ENCODE measurements around the gene GPC2. TPM values are rescaled to one million over a fixed set of nuclear protein-coding genes. Genes with fewer than 3 reads are reported as not detected.
"Not testable (repeated sequence)": the region's sequence is repeated elsewhere in the genome, so short reads cannot be mapped to it uniquely, and the experiment has no call there.

Gene GPC2
- total RNA-seq, 3 donors from 2014 or later = 3.4 to 6.2 (median 5.1) TPM

GRCh38 chr7:100192969-100193368 is 15.8 kb upstream of the GPC2 start:
- intact Hi-C loops (cut with DNase I, micrococcal nuclease) = no loop called here
- DNase-seq (no peak), ATAC-seq (no peak)
- H3K4me1 ChIP-seq (ENCODE audit: low read depth) = peaks cover 2% of the 10 kb centered on the region
- H3K9me3 ChIP-seq = no peaks in the 10 kb centered on the region
- no peak overlapping the region for H3K4me3 ChIP-seq
- no peaks in the 10 kb centered on the region for H3K36me3 ChIP-seq (ENCODE audit: low read depth)
- TF ChIP-seq CTCF (IDR thresholded peaks at IDR 0.05) = no peak

DNA sequence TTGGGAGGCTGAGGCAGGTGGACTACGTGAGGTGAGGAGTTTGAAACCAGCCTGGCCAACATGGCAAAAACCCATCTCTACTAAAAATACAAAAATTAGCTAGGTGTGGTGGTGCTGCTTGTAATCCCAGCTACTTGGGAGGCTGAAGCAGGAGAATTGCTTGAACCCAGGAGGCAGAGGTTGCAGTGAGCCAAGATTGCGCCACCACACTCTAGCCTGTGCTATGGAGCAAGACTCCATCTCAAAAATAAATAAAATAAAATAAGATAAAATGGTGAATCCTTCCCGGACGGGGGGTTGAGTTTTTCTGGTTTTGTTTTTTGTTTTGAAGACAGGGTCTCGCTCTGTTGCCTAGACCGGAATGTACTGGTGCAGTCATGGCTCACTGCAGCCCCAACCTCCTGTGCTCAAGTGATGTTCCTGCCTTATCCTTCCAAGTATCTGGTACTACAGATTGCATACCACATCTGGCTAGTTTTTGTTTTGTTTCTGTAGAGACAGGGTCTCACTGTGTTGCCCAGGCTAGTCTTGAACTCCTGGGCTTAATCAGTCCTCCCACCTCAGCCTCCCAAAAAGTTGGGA is 15.2 kb upstream of the GPC2 start:
- H3K4me1 ChIP-seq (ENCODE audit: low read depth); H3K4me3 ChIP-seq; H3K36me3 ChIP-seq (ENCODE audit: low read depth); H3K9me3 ChIP-seq; intact Hi-C loops (cut with DNase I, micrococcal nuclease); DNase-seq: not testable (repeated sequence)
- ATAC-seq = peak; percentile 64

GRCh38 chr7:100191775-100192174 is 14.6 kb upstream of the GPC2 start:
- DNase-seq = no peak
- no peaks in the 10 kb centered on the region for H3K36me3 ChIP-seq (ENCODE audit: low read depth)
- ATAC-seq = peak; percentile 56
- TF ChIP-seq CTCF (IDR thresholded peaks at IDR 0.05) = no peak
- peaks cover 2% of the 10 kb centered on the region for H3K4me1 ChIP-seq (ENCODE audit: low read depth)
- H3K9me3 ChIP-seq = no peaks in the 10 kb centered on the region
- intact Hi-C loops (cut with DNase I, micrococcal nuclease) = no loop called here
- H3K4me3 ChIP-seq = no peak overlapping the region

DNA sequence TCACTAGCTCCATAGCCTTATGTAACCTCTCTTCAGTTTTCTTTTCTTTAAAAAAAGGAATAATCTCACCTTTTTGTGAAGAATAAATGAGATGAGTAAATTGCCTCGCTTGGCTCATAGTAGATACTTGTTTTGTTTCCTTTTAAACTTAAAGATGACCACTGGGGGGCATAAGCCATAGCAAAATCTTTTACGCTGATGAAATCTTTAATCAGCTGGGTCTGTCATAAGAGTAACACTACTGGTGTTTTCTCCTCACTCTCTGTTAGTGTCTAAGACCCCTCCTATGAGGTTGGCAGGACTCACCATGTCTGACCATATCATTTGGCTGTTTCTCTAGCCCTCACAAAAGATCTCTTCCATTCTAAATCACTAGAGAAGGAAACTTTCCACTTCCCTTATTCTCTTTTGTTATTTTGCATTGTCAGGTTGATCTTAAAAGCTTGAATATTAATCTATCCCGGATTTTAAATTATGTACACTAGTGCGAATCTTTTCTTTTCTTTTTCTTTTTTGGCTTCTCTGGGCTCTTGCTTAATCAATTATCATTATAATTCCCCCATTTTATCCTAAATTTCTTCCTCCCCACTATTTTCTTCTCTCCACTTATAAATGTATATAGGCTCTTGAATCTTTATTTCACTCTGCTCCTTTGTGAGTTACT is 13.0 kb upstream of the GPC2 start:
- Histone ChIP-seq H3K4me3 (no peak overlapping the region), H3K9me3 (no peaks in the 10 kb centered on the region), H3K4me1 (ENCODE audit: low read depth) (no peaks in the 10 kb centered on the region), H3K36me3 (ENCODE audit: low read depth) (no peaks in the 10 kb centered on the region)
- ATAC-seq = peak; percentile 69
- intact Hi-C loops (cut with DNase I, micrococcal nuclease) = no loop called here
- no peak for TF ChIP-seq CTCF (IDR thresholded peaks at IDR 0.05)
- no peak for DNase-seq

- no peak for ATAC-seq
- H3K36me3 ChIP-seq (ENCODE audit: low read depth) = no peaks in the 10 kb centered on the region
- H3K4me3 ChIP-seq = no peak overlapping the region
- no peak for TF ChIP-seq CTCF (IDR thresholded peaks at IDR 0.05)
- H3K4me1 ChIP-seq (ENCODE audit: low read depth) = no peaks in the 10 kb centered on the region
- intact Hi-C loops (cut with DNase I, micrococcal nuclease) = no loop called here
- no peak for DNase-seq
- no peaks in the 10 kb centered on the region for H3K9me3 ChIP-seq
Observed at GRCh38 chr7:100189061-100189460, 11.9 kb upstream of the GPC2 start.

DNA sequence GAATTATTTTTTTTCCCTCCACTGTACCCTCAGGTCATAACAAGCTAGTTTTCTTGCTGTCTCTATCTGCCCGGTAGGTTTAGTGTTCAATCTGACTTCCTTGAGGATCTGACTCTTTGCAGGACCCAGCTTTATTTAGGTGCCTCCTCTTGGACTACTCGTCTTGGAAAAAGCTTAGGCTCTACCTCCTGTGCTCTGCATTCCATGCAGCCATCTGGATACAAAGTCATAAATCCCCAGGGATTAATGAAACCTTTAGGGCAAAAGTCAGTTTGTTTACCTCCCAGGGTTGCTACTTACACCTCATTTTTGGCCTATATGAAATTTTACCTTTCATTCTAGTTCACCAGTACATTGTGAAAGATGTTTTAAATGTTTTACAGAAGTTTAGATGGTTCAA is 8.5 kb upstream of the GPC2 start:
- intact Hi-C loops (cut with DNase I, micrococcal nuclease) = no loop called here
- DNase-seq (no peak), ATAC-seq (no peak)
- Histone ChIP-seq H3K4me1 (ENCODE audit: low read depth) (no peaks in the 10 kb centered on the region), H3K4me3 (no peak overlapping the region), H3K36me3 (ENCODE audit: low read depth) (no peaks in the 10 kb centered on the region), H3K9me3 (no peaks in the 10 kb centered on the region)
- TF ChIP-seq CTCF (IDR thresholded peaks at IDR 0.05) = no peak

GRCh38 chr7:100183090-100183489 is 5.9 kb upstream of the GPC2 start:
- ATAC-seq; H3K9me3 ChIP-seq; H3K4me3 ChIP-seq; H3K4me1 ChIP-seq (ENCODE audit: low read depth); DNase-seq; intact Hi-C loops (cut with DNase I, micrococcal nuclease); H3K36me3 ChIP-seq (ENCODE audit: low read depth): not testable (repeated sequence)

DNA sequence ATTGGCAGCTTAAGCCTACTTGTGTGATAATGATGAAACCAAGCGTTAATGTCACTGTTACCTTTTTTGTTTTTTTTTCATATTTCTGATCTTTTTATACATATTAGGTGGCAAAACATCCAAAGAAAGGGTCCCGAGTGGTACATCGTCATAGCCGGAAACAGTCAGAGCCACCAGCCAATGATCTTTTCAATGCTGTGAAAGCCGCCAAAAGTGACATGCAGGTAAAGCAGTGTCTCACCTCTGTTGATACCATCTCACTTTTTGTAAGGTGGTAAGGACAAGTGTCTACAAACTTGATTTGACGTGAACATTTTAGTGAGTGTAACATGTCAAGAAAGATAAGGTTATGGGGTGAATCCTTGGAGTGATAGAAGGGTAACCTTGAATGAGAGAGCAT is 5.4 kb upstream of the GPC2 start:
- H3K4me3 ChIP-seq; H3K36me3 ChIP-seq (ENCODE audit: low read depth); H3K9me3 ChIP-seq; DNase-seq; ATAC-seq; H3K4me1 ChIP-seq (ENCODE audit: low read depth); intact Hi-C loops (cut with DNase I, micrococcal nuclease): not testable (repeated sequence)

GRCh38 chr7:100180084-100180483 is 2.9 kb upstream of the GPC2 start:
- DNase-seq; H3K4me1 ChIP-seq (ENCODE audit: low read depth); H3K36me3 ChIP-seq (ENCODE audit: low read depth); H3K9me3 ChIP-seq; ATAC-seq; H3K4me3 ChIP-seq; intact Hi-C loops (cut with DNase I, micrococcal nuclease): not testable (repeated sequence)

All from mucosa of descending colon (tissue), 3 donors.